Keratinocyte (primary cell): ENCODE data around the gene ANKRD55. TPM values are rescaled to one million over a fixed set of nuclear protein-coding genes. Genes with fewer than 3 reads are reported as not detected.

Experiments used
- DNase-seq: peaks from one replicate; pipeline ENCODE4 v3.0.0-alpha.2; 2011; ENCODE audit warnings: low read depth, missing footprints, low spot score
- FAIRE-seq: peaks from 2 replicates; lab custom pipeline; 2011; peaks lifted over from hg19 to GRCh38; lab: Jason Lieb, UNC
- H2AFZ ChIP-seq: 2 replicates; pipeline ENCODE4 v1.6.0; 2012; ENCODE audit warnings: low read length, control low read depth, inconsistent platforms; ENCODE audit not compliant: control insufficient read depth
- H3K27ac ChIP-seq: 2 replicates; pipeline ENCODE4 v1.5.1; 2011; ENCODE audit warnings: low read length; ENCODE audit not compliant: control insufficient read depth, insufficient read depth
- H3K27me3 ChIP-seq: 3 replicates; pipeline ENCODE4 v1.6.0; 2011; ENCODE audit warnings: low read length; ENCODE audit not compliant: control insufficient read depth, insufficient read depth; ENCODE audit errors: extremely low read depth
- H3K36me3 ChIP-seq, 2 experiments: 2 replicates in 1 of 2; 3 replicates in 1 of 2; pipeline ENCODE4 v1.5.1; 2011; ENCODE audit warnings: low read length in 2 of 2, mild to moderate bottlenecking in 1 of 2; ENCODE audit not compliant: control insufficient read depth in 2 of 2, insufficient read depth in 2 of 2; ENCODE audit errors: extremely low read depth in 1 of 2
- H3K4me1 ChIP-seq: 3 replicates; pipeline ENCODE4 v1.5.1; 2011; ENCODE audit warnings: low read length; ENCODE audit not compliant: control insufficient read depth, insufficient read depth; ENCODE audit errors: extremely low read depth
- H3K4me2 ChIP-seq: 3 replicates; pipeline ENCODE4 v1.6.0; 2011; ENCODE audit warnings: low read depth, low read length; ENCODE audit not compliant: control insufficient read depth, insufficient read depth; ENCODE audit errors: extremely low read depth
- H3K4me3 ChIP-seq, 3 experiments: fragments of 200-600 bp in 1 of 3; sonication (generic) in 1 of 3; 2 replicates in 2 of 3; 3 replicates in 1 of 3; pipeline ENCODE4 v1.5.1; 2011 to 2016; ENCODE audit warnings: low read length in 3 of 3, mild to moderate bottlenecking in 3 of 3, control low read depth in 2 of 3, inconsistent platforms in 1 of 3, low read depth in 1 of 3, mixed read lengths in 1 of 3, mixed run types in 1 of 3, moderate library complexity in 1 of 3; ENCODE audit not compliant: control insufficient read depth in 2 of 3, insufficient read depth in 2 of 3; ENCODE audit errors: extremely low read depth in 1 of 3
- H3K79me2 ChIP-seq: 2 replicates; pipeline ENCODE4 v1.6.0; 2012; ENCODE audit warnings: low read length; ENCODE audit not compliant: control insufficient read depth, insufficient read depth
- H3K9ac ChIP-seq: 3 replicates; pipeline ENCODE4 v1.6.0; 2011; ENCODE audit warnings: low read length; ENCODE audit not compliant: control insufficient read depth, insufficient read depth; ENCODE audit errors: extremely low read depth
- H3K9me1 ChIP-seq: 3 replicates; pipeline ENCODE4 v1.6.0; 2011; ENCODE audit warnings: low read length; ENCODE audit not compliant: control insufficient read depth, insufficient read depth; ENCODE audit errors: extremely low read depth
- H3K9me3 ChIP-seq: 2 replicates; pipeline ENCODE4 v1.5.1; 2012; ENCODE audit warnings: low read depth, low read length; ENCODE audit not compliant: control insufficient read depth
- H4K20me1 ChIP-seq: 3 replicates; pipeline ENCODE4 v1.6.0; 2011; ENCODE audit warnings: low read length; ENCODE audit not compliant: control insufficient read depth, insufficient read depth; ENCODE audit errors: extremely low read depth
- CTCF ChIP-seq, 3 experiments: IDR thresholded peaks in 1 of 3; conservative IDR thresholded peaks in 1 of 3; optimal IDR thresholded peaks in 1 of 3; 2 replicates in 2 of 3; 3 replicates in 1 of 3; pipeline versions ENCODE3 to v1.5.1; 2011; ENCODE audit warnings: low read length in 3 of 3, mild to moderate bottlenecking in 3 of 3, moderate library complexity in 2 of 3, control low read depth in 1 of 3, inconsistent platforms in 1 of 3; ENCODE audit not compliant: insufficient read depth in 2 of 3; ENCODE audit errors: extremely low read depth in 1 of 3
- EZH2 ChIP-seq: IDR thresholded peaks from one replicate; pipeline ENCODE4 v1.6.1; 2012; ENCODE audit warnings: inconsistent platforms, mild to moderate bottlenecking, low read length, moderate library complexity
- dilution Hi-C: fragments of 300-500 bp; cut with MboI; formaldehyde crosslinking; loops from one replicate; pipeline ENCODE4 v1.7.0; 2020; ENCODE audit warnings: low sequenced_read_pairs; ENCODE audit not compliant: extremely low pct_ligation_motif_present
- polyA plus RNA-seq, 5 experiments: library from polyadenylated mRNA; depleted of rRNA in 3 of 5; stranded (reverse) in 3 of 5; stranded (forward) in 1 of 5; unstranded in 1 of 5; fragments of >200 nt; gene quantifications; 1 replicate in 1 of 5; 2 replicates in 3 of 5; 3 replicates in 1 of 5; pipeline versions ENCODE4 v1.2.1 to v1.2.3, GENCODE V29; 2011 to 2012; ENCODE audit warnings: missing spikeins in 2 of 5, low read depth in 1 of 5, low replicate concordance in 1 of 5

The ANKRD55 gene
- polyA plus RNA-seq, 1 donor (not counting 4 experiments of a cell fraction or from before 2014, with no cell fraction given), result not detected

GRCh38 chr5:56147659-56148230 lies 85.4 kb downstream of the ANKRD55 start:
- H2AFZ ChIP-seq, result no peak overlapping the region
- H3K27ac ChIP-seq, result no peak overlapping the region

GRCh38 chr5:56147106-56147505 lies 86.0 kb downstream of the ANKRD55 start:
- dilution Hi-C loops, result no loop called here
- Histone ChIP-seq H3K36me3 (no peaks in the 10 kb centered on the region), H3K4me2 (no peak overlapping the region), H3K79me2 (no peaks in the 10 kb centered on the region), H3K9me1 (no peaks in the 10 kb centered on the region), H3K27me3 (no peaks in the 10 kb centered on the region), H2AFZ (no peak overlapping the region), H3K4me3 (no peak overlapping the region), H4K20me1 (no peaks in the 10 kb centered on the region), H3K9me3 (no peaks in the 10 kb centered on the region), H3K4me1 (peaks cover 20% of the 10 kb centered on the region), H3K27ac (no peak overlapping the region), H3K9ac (no peak overlapping the region)
- DNase-seq (no peak), FAIRE-seq (no peak)
- TF ChIP-seq EZH2 (no peak), CTCF (optimal IDR thresholded peaks at IDR 0.05 in 1 of 3, IDR thresholded peaks at IDR 0.05 in 1 of 3, conservative IDR thresholded peaks at IDR 0.05 in 1 of 3; ENCODE audit: extremely low read depth in 1 of 3, insufficient read depth in 2 of 3, low read length in 3 of 3) (no peak)

More at GRCh38 chr5:56147659-56148230, 85.4 kb downstream of the ANKRD55 start:
- Histone ChIP-seq H4K20me1 (no peaks in the 10 kb centered on the region), H3K79me2 (no peaks in the 10 kb centered on the region), H3K27me3 (no peaks in the 10 kb centered on the region), H3K4me1 (peaks cover 20% of the 10 kb centered on the region), H3K9me1 (no peaks in the 10 kb centered on the region), H3K4me2 (no peak overlapping the region), H3K4me3 (no peak overlapping the region), H3K9ac (no peak overlapping the region), H3K9me3 (no peaks in the 10 kb centered on the region), H3K36me3 (no peaks in the 10 kb centered on the region)
- FAIRE-seq, result no peak
- TF ChIP-seq EZH2, result no peak
- TF ChIP-seq CTCF (optimal IDR thresholded peaks at IDR 0.05 in 1 of 3, IDR thresholded peaks at IDR 0.05 in 1 of 3, conservative IDR thresholded peaks at IDR 0.05 in 1 of 3; ENCODE audit: extremely low read depth in 1 of 3, insufficient read depth in 2 of 3, low read length in 3 of 3), result no peak
- DNase-seq, result no peak
- dilution Hi-C loops, result no loop called here
